Right lobe of liver (tissue), 4 donors: Measurements from ENCODE around the gene ELN.

ENCODE experiments used
- POLR2A ChIP-seq: fragments of 450-650 bp; IDR thresholded peaks from one replicate; pipeline ENCODE4 v1.6.1; 2017; ENCODE audit warnings: antibody characterized with exemption, mild to moderate bottlenecking
- TF ChIP-seq, protein P1 (sequence below), 4 donors: fragments of 200-600 bp in 3 of 4; fragments of 450-650 bp in 1 of 4; IDR thresholded peaks; one replicate each; pipeline versions ENCODE4 v1.5.1 to v1.8.0; 2016 to 2022; ENCODE audit warnings: antibody characterized with exemption in 4 of 4, mild to moderate bottlenecking in 2 of 4
- donor health status: DM: no; HTN: no; CAD: no.
- donor health status: DM: no; HTN: no; CAD: no.
- donor health status: DM: no; HTN: yes; CAD: no.

- TF ChIP-seq, protein P1, sequence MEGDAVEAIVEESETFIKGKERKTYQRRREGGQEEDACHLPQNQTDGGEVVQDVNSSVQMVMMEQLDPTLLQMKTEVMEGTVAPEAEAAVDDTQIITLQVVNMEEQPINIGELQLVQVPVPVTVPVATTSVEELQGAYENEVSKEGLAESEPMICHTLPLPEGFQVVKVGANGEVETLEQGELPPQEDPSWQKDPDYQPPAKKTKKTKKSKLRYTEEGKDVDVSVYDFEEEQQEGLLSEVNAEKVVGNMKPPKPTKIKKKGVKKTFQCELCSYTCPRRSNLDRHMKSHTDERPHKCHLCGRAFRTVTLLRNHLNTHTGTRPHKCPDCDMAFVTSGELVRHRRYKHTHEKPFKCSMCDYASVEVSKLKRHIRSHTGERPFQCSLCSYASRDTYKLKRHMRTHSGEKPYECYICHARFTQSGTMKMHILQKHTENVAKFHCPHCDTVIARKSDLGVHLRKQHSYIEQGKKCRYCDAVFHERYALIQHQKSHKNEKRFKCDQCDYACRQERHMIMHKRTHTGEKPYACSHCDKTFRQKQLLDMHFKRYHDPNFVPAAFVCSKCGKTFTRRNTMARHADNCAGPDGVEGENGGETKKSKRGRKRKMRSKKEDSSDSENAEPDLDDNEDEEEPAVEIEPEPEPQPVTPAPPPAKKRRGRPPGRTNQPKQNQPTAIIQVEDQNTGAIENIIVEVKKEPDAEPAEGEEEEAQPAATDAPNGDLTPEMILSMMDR (IDR thresholded peaks at IDR 0.05): no peak
- TF ChIP-seq POLR2A: no peak
Observed at GRCh38 chr7:74000489-74001149, 27.4 kb upstream of the ELN start.
